Cardiac fibroblast (primary cell): ENCODE measurements around the gene RPS23.
A peak's percentile ranks its signal among the peaks of the same experiment; 100 is the strongest.

Experiments used
- DNase-seq, 2 donors: peaks; one replicate each; pipeline versions ENCODE4 v3.0.0 to v3.0.0-alpha.2; 2010; ENCODE audit warnings: low read depth in 2 of 2
- H3K4me3 ChIP-seq, 2 donors: replicated peaks in 1 of 2; 1 replicate in 1 of 2; 2 replicates in 1 of 2; pipeline ENCODE4 v1.5.1; 2011; ENCODE audit warnings: low read depth in 2 of 2, low read length in 2 of 2, mild to moderate bottlenecking in 2 of 2, moderate library complexity in 1 of 2
- CTCF ChIP-seq: IDR thresholded peaks from one replicate; pipeline ENCODE4 v1.5.1; 2011; ENCODE audit warnings: low read depth, mild to moderate bottlenecking, low read length, inconsistent platforms

The RPS23 gene

GRCh38 chr5:82277987-82278710, at the start of gene RPS23:
Gene RPS23, minus strand, starts transcription at chr5:82278354. Its CDS starts 31 bp downstream, at chr5:82278323.
- DNase-seq, result peak; percentile 94 to 95
- H3K4me3 ChIP-seq, result peak within 1 kb of the TSS; percentile 92 to 96
- no peak for TF ChIP-seq CTCF

GRCh38 chr5:82327941-82328340, 49.8 kb upstream of the RPS23 start:
- DNase-seq, result no peak
- no peak overlapping the region for H3K4me3 ChIP-seq
- no peak for TF ChIP-seq CTCF

GRCh38 chr5:82325996-82326395, 47.8 kb upstream of the RPS23 start:
- TF ChIP-seq CTCF, result no peak
- no peak overlapping the region for H3K4me3 ChIP-seq
- no peak for DNase-seq

- H3K4me3 ChIP-seq, result no peak overlapping the region
- TF ChIP-seq CTCF, result no peak
- DNase-seq, result no peak
Measured at GRCh38 chr5:82325155-82325554, 47.0 kb upstream of the RPS23 start.

- no peak for TF ChIP-seq CTCF
- no peak overlapping the region for H3K4me3 ChIP-seq
- DNase-seq, result no peak
Measured at GRCh38 chr5:82320966-82321365, 42.8 kb upstream of the RPS23 start.

- TF ChIP-seq CTCF, result no peak
- DNase-seq, result no peak
- no peak overlapping the region for H3K4me3 ChIP-seq
Measured at GRCh38 chr5:82319651-82320376, 41.7 kb upstream of the RPS23 start.
